ENCODE results near the gene RNF168.
A peak's percentile ranks its signal among the peaks of the same experiment; 100 is the strongest.

GRCh38 chr3:196432137-196432879 lies 71.3 kb downstream of the RNF168 start, which contains the start of gene UBXN7:
- peak; percentile 43; the same call in 1 of the 2 replicates for TF ChIP-seq TAF1 (IDR thresholded peaks at IDR 0.05; ENCODE audit: low read depth, low read length)
- peak; percentile 79 for TF ChIP-seq POLR2A (IDR thresholded peaks at IDR 0.05; ENCODE audit: low read depth, low read length)
